Bone marrow (tissue), 2 donors: Measurements from ENCODE around the gene SH3BGR.

Experiments
- DNase-seq, 2 donors: peaks; one replicate each; lab custom pipeline; 2025; lab: John Stamatoyannopoulos, UW

SH3BGR gene

DNA sequence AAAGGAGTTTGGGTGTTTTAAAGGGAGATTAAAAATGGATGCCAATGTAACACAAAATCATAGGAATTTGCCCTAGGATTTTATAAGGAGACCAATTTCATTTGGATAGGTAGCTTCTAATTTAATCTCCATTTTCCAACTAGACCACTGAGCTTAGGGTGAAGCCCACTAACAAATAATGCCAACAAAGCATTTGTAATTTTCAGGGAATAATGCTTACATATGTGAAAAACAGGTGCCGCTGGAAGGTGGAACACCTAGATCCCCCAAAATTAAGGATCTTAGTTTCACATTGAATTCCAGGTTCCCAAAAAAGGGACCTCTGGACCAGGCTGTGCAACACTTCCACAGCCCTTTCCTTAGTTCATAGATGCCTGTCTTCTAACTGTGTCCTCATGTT is 94.8 kb downstream of the SH3BGR start:
- DNase-seq = no peak

DNA sequence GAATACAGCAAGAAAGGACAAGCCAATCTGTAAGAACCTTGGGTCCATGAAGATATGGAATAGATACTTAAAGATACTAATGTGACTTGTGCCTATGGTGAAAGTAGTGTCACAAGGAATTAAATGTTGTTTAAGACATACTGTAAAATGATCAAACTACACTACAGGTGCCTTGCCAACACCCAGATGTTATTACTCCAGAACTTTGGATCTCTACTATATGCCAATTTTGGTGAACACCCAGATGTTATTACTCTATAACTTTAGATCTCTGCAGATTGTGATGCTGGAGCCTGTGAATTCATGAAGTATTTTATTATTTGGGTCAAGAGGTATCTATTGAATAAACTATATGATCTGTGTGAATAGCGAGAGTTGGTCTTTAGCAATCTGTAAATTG is 101.1 kb downstream of the SH3BGR start:
- DNase-seq = no peak

DNA sequence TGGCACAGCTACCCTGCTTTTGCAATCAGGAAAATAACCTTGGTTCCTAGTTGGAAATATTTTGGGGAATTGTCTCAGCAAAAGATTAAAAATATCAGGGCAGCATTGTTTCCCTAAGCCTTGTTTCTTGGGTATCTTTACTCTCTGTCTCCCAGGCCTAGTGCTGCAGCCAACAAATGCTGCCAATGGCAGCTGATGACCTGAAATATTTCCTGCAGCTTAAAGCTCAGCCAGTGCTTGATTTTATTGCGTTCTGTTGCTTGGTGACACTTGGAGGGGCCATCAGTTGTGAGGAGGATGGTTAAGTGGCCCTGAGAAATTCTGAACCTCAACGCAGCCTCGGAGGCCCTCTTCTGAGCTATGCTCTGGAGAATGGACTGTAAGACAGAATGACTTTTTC is 101.6 kb downstream of the SH3BGR start:
- no peak for DNase-seq

DNA sequence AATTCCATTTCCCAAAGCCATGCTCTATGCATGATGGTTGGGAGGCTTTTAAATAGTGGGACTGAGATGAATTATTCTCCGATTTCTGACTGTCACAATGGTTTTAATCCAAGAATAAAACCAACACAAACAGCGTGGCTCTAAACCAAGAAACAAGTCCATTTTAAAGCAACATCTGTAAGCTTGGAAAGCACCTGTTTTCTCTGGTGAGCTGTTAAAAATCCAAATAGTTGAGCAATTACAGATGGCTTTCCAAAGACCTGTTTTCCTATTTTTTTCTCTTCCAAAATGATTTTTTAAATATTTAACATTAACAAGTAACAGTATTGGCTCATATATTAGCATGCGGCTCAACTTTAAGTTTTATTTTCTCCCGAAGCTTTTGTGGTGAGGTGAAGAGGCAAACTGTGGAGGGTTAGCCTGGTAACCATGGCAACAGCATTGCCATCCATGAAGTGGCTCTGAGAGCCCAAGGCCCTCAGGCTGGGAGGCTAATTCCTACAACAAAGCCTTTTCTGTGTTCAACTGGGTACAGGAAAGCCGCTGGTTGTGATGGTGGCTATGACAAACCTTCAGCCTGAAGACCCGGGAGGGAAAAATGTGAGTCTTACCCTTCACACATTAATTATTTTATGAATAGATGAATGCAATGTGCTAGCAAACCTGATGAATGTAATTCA is 104.3 kb downstream of the SH3BGR start:
- DNase-seq = no peak

DNA sequence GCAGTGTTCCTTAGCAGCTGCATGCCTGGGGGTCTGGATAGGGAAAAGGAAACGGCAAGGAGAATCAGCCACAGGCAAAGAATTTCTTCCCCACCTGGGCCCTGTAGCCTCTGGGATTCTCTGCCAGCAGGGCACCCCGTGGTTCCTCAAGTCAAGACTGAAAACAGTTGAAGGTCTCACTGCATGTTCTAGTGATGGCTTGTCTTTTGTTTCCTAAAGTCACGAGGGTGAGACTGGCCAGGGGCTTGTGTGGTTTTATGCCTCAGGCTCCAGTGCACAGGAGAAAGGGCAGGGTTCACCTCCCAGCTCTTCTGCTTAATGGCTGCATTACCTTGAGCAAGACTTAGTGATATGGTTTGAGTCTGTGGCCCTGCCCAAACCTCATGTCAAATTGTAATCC is 107.7 kb downstream of the SH3BGR start:
- no peak for DNase-seq

DNA sequence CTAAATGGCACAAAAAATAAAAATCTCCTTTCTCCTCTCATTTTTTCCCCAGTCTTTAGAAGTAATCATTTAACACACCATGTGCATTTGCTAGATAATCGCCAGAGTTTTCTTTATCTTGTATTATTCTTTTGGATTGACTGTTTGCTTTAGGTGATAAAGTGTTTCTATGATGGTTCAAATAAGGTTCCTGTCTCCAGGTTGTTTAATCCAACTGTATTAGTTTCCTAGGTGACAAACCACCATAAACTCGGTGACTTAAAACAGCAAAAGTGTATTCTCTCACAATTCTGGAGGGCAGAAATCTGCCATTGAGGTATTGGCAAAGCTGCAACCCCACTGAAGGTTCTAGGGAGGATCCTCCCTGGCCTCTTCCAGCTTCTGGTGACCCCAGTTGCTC is 109.4 kb downstream of the SH3BGR start:
- DNase-seq = no peak

DNA sequence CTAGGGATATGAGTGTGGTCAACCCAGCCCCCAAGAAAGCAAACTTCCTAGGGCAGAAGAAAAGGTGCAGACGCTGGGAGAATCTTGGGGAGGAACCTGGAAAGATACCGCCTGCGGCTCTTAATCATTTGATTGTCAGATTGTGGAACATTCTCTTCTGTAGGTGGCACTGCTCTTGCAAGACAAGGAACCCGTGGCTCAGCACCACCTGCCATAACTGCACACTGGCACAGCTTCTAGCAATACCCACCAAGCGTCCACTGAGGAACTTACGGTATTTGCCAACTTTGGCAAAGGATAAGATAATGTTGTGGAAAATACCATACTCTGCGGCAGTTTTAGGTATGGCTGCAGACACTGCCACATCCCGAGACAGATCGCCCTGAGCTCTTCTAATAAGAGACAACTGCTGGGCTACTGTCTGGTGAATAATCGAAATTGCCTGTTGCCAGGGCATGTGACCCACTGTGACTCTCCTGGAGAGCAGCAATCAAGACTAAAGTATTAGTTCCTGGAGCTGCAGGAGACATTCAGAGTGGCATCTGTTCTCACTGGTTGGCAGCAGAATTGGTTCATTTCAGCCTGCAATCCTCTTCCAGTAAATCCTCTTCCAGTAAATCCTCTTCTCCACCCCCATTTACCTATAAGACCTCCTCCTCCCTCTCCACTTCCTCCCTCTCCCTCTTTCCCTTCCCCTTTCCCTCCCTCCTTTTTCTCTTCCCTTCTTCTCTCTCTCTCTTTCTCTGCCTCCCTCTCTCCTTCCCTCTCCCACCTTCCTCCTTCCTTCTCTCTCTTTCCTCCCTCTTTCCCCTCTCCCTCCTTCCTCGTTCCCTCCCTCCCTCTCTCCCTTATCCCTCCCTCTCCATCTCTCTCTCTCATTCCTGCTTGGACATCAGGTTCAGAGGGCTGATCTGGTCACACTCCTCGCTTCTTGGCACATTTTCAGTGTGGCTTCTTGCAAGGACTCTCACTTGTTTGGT is 111.3 kb downstream of the SH3BGR start:
- DNase-seq = no peak

DNA sequence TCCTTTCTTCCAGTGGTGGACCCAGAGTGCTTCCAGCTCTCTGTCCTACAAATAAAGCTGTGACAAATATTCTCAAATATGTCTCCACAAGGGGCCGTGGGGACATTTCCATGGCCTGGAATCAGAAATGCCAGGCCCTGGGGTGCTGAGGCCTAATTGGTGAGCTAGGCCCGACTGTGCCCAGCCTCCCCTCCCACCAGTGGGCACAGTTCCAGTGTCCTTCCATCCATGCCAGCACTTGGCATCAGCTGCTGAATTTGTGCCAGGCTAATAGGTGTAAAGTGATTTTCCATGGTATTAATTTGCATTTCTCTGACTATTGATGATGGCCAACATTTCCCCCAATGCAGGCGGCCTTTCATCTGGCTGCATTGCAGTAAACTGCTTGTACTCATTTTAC is 112.4 kb downstream of the SH3BGR start:
- DNase-seq = no peak
